ENCODE results near the gene PDLIM5. TPM values are rescaled to one million over a fixed set of nuclear protein-coding genes. Genes with fewer than 3 reads are reported as not detected.
"Not testable (repeated sequence)": the region's sequence is repeated elsewhere in the genome, so short reads cannot be mapped to it uniquely, and the experiment has no call there.

Gene PDLIM5
- total and polyA plus RNA-seq, 2 of the 8 experiments (the other 6 are each of a cell fraction or from before 2014, with no cell fraction given) = 37.3 to 62.1 TPM

DNA sequence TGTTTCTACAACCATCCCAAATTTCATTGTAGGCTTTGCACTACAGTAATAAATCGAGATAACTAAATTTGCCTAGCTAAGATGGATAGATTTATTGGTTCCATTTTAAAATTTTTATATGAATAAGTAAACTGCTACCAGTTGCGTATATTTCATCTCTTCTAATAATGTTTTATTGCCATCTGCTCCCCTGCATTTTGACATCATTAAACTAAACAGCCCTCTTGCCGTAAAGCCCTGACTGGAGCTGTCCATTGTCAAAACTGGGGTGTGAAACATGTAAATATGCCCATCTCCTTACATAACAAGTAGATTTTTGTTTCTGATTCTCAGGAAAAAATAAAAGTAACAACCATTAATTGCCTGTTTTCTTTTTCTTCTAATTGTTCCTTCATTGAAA is 175.2 kb downstream of the PDLIM5 start (continued):
- TF ChIP-seq RNF2 (IDR thresholded peaks at IDR 0.05; ENCODE audit: borderline replicate concordance, low read depth, low read length, missing control alignments, poor library complexity, severe bottlenecking) (no peak), JUND (IDR thresholded peaks at IDR 0.05; ENCODE audit: low read length) (no peak), YY1 (IDR thresholded peaks at IDR 0.05; ENCODE audit: low read depth, low read length) (no peak), CEBPB (IDR thresholded peaks at IDR 0.05; ENCODE audit: low read depth, low read length) (no peak), PHF8 (conservative IDR thresholded peaks at IDR 0.05; ENCODE audit: low read depth, low read length) (no peak), SIX5 (IDR thresholded peaks at IDR 0.05; ENCODE audit: low read depth, low read length) (no peak), TCF12 (IDR thresholded peaks at IDR 0.05; ENCODE audit: low read depth, low read length) (no peak), EGR1 (IDR thresholded peaks at IDR 0.05; ENCODE audit: borderline replicate concordance, low read depth, low read length) (no peak), POLR2AphosphoS5 (IDR thresholded peaks at IDR 0.05; ENCODE audit: low read depth, low read length) (no peak)

DNA sequence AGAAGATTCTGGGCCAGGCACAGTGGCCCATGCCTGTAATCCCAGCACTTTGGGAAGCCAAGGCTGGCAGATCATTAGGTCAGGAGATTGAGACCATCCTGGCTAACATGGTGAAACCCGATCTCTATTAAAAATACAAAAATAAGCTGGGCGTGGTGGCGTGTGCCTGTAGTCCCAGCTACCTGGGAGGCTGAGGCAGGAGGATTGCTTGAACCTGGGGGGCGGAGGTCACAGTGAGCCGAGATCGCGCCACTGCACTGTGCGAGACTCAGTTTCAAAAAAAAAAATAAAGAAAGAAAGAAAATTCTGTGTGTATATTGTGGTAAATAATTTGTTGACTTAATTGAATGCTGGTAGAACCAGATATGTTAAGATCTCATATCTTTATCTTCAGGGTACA is 177.3 kb downstream of the PDLIM5 start:
- H3K56ac ChIP-seq (replicated peaks; ENCODE audit: insufficient read length, low read depth, low read length); H3K36me3 ChIP-seq (ENCODE audit: control insufficient read depth in 2 of 4, insufficient read depth in 4 of 4, low read length in 3 of 4); H2BK15ac ChIP-seq (ENCODE audit: low read length); H3K4me3 ChIP-seq (ENCODE audit: extremely low read depth in 1 of 4, insufficient read depth in 2 of 4, low read depth in 3 of 4, low read length in 4 of 4); H4K8ac ChIP-seq (ENCODE audit: extremely low read depth, insufficient read depth, low read length); H4K5ac ChIP-seq (ENCODE audit: insufficient read length, low read depth, low read length); H3K9ac ChIP-seq (replicated peaks in 1 of 4; ENCODE audit: extremely low read depth in 1 of 4, low read depth in 3 of 4, low read length in 3 of 4); H3K9me3 ChIP-seq (ENCODE audit: insufficient read depth in 2 of 2, low read depth in 1 of 2, low read length in 1 of 2); H3K23me2 ChIP-seq (ENCODE audit: low read depth, low read length); H3K4me2 ChIP-seq (ENCODE audit: insufficient read depth in 1 of 2, low read depth in 2 of 2, low read length in 2 of 2); H2BK5ac ChIP-seq (ENCODE audit: low read depth, low read length); H2BK120ac ChIP-seq (replicated peaks; ENCODE audit: low read depth, low read length); H3K79me1 ChIP-seq (ENCODE audit: low read depth, low read length); H3K4me1 ChIP-seq (replicated peaks in 1 of 4; ENCODE audit: control insufficient read depth in 3 of 4, insufficient read depth in 4 of 4, low read length in 3 of 4); H3K27ac ChIP-seq (ENCODE audit: low read depth, low read length); H3K18ac ChIP-seq (ENCODE audit: extremely low read depth, low read length); H3K4ac ChIP-seq (replicated peaks; ENCODE audit: insufficient read length, low read depth, low read length); H2BK12ac ChIP-seq (ENCODE audit: low read depth, low read length); FAIRE-seq; H4K91ac ChIP-seq (replicated peaks; ENCODE audit: insufficient read length, low read length); H3K79me2 ChIP-seq (ENCODE audit: control insufficient read depth in 1 of 2, insufficient read depth in 2 of 2, low read length in 2 of 2); H2BK20ac ChIP-seq (ENCODE audit: low read length); POLR2A ChIA-PET (ENCODE audit: partially characterized antibody); DNase-seq (ENCODE audit: low read depth in 1 of 2, low spot score in 2 of 2); H2AK5ac ChIP-seq (ENCODE audit: low read depth, low read length); H2AFZ ChIP-seq (ENCODE audit: low read length); H3K23ac ChIP-seq (ENCODE audit: insufficient read length); H4K20me1 ChIP-seq (replicated peaks in 1 of 2; ENCODE audit: control insufficient read depth in 1 of 2, insufficient read depth in 2 of 2, low read length in 2 of 2); H3K27me3 ChIP-seq (replicated peaks in 1 of 4; ENCODE audit: control insufficient read depth in 3 of 4, extremely low read depth in 1 of 4, insufficient read depth in 3 of 4, low read length in 3 of 4); H3K14ac ChIP-seq (ENCODE audit: insufficient read length): not testable (repeated sequence)
- WGBS, 2 experiments (ENCODE audit: extremely low coverage in 1 of 2, insufficient coverage in 1 of 2, insufficient read length in 1 of 2, insufficient replicate concordance in 2 of 2, low coverage in 1 of 2, low lambda C conversion rate in 2 of 2, missing lambda C conversion rate in 1 of 2) = 85% methylated on average over 8 of the region's 8 CpGs; no CpG with 5 or more reads in 1 of the 2 experiments
- CTCF ChIA-PET (ENCODE audit: partially characterized antibody) = interaction anchor here (1.4 to 3.0 kb wide), 2 partner anchors 8 to 42 kb away, joined by 3 to 14 read pairs; no protein-coding TSS in a partner anchor

Data from H1 (cell line).